Common myeloid progenitor, CD34-positive (primary cell): Measurements from ENCODE around the gene ZFYVE1.
"Not testable (repeated sequence)": the region's sequence is repeated elsewhere in the genome, so short reads cannot be mapped to it uniquely, and the experiment has no call there.

ENCODE experiments used
- CTCF ChIA-PET: fragments of 350-600 bp; sonication (Branson Sonifier 250); formaldehyde crosslinking; loops from one replicate; lab custom pipeline; 2021; ENCODE audit warnings: antibody characterized with exemption; lab: Charles Lee
- POLR2A ChIA-PET: fragments of 350-600 bp; sonication (Branson Sonifier 250); formaldehyde crosslinking; loops from one replicate; lab custom pipeline; 2021; ENCODE audit warnings: antibody characterized with exemption; lab: Charles Lee
- DNase-seq, 3 donors: peaks; one replicate each; pipeline versions ENCODE4 v3.0.0 to v3.0.0-alpha.2; 2013
- H3K27ac ChIP-seq, 2 experiments: 1 replicate in 1 of 2; 2 replicates in 1 of 2; pipeline ENCODE4 v1.7.0; 2013; ENCODE audit warnings: inconsistent platforms in 2 of 2, low read length in 2 of 2, mild to moderate bottlenecking in 2 of 2, low read depth in 1 of 2, moderate library complexity in 1 of 2; ENCODE audit not compliant: severe bottlenecking in 2 of 2, insufficient read depth in 1 of 2, poor library complexity in 1 of 2
- H3K27me3 ChIP-seq, 5 experiments: replicated peaks in 2 of 5; 1 replicate in 3 of 5; 2 replicates in 2 of 5; pipeline versions ENCODE4 v1.6.1 to v1.7.0; 2013; ENCODE audit warnings: low read length in 4 of 5, mild to moderate bottlenecking in 2 of 5, moderate library complexity in 2 of 5, inconsistent platforms in 1 of 5; ENCODE audit not compliant: insufficient read depth in 5 of 5, control insufficient read depth in 4 of 5
- H3K36me3 ChIP-seq, 4 experiments: 1 replicate in 2 of 4; 2 replicates in 2 of 4; pipeline versions ENCODE4 v1.6.1 to v1.7.0; 2013; ENCODE audit warnings: low read length in 3 of 4, control low read depth in 1 of 4, mild to moderate bottlenecking in 1 of 4; ENCODE audit not compliant: control insufficient read depth in 4 of 4, insufficient read depth in 4 of 4
- H3K4me1 ChIP-seq, 4 experiments: 1 replicate in 3 of 4; 2 replicates in 1 of 4; pipeline versions ENCODE4 v1.6.1 to v1.7.1; 2013; ENCODE audit warnings: low read length in 3 of 4, mild to moderate bottlenecking in 3 of 4, control low read depth in 1 of 4, inconsistent platforms in 1 of 4, moderate library complexity in 1 of 4; ENCODE audit not compliant: control insufficient read depth in 4 of 4, insufficient read depth in 4 of 4; ENCODE audit errors: control extremely low read depth in 1 of 4
- H3K4me3 ChIP-seq, 7 experiments: 1 replicate in 4 of 7; 2 replicates in 3 of 7; pipeline versions ENCODE4 v1.5.1 to v1.7.0; 2013; ENCODE audit warnings: mild to moderate bottlenecking in 7 of 7, low read length in 6 of 7, moderate library complexity in 6 of 7, inconsistent platforms in 2 of 7, low read depth in 2 of 7, control low read depth in 1 of 7; ENCODE audit not compliant: insufficient read depth in 4 of 7, control insufficient read depth in 1 of 7; ENCODE audit errors: extremely low read depth in 1 of 7
- H3K9me3 ChIP-seq, 5 experiments: 1 replicate in 4 of 5; 2 replicates in 1 of 5; pipeline versions ENCODE4 v1.6.1 to v1.7.1; 2013; ENCODE audit warnings: low read length in 4 of 5, mild to moderate bottlenecking in 2 of 5, inconsistent platforms in 1 of 5, low read depth in 1 of 5, moderate library complexity in 1 of 5; ENCODE audit not compliant: control insufficient read depth in 4 of 5, insufficient read depth in 2 of 5; ENCODE audit errors: control extremely low read depth in 1 of 5
- WGBS: methylation state at CpG from one replicate; pipeline ENCODE4 v1.1.5; 2013; ENCODE audit not compliant: insufficient coverage; 5-methylcytosine and 5-hydroxymethylcytosine counted together

The ZFYVE1 gene

GRCh38 chr14:72962336-72962754 lies 64.6 kb downstream of the ZFYVE1 start:
- DNase-seq, POLR2A ChIA-PET: not testable (repeated sequence)

GRCh38 chr14:72961579-72962335 lies 65.1 kb downstream of the ZFYVE1 start:
- CTCF ChIA-PET = interaction anchor here (0.9 to 2.1 kb wide), 3 partner anchors 12 to 448 kb away, joined by 3 to 9 read pairs (median 3); no protein-coding TSS in a partner anchor
- H3K4me3 ChIP-seq = no peak overlapping the region
- WGBS = 80% methylated on average over 10 of the region's 10 CpGs
- POLR2A ChIA-PET = no interaction called here
- no peak for DNase-seq
- H3K27me3 ChIP-seq = no peaks in the 10 kb centered on the region
- H3K4me1 ChIP-seq = no peaks in the 10 kb centered on the region
- no peak overlapping the region for H3K27ac ChIP-seq
- peaks cover 0 to 30% (median 23%) of the 10 kb centered on the region in 4 experiments for H3K36me3 ChIP-seq
- H3K9me3 ChIP-seq = no peaks in the 10 kb centered on the region

More at GRCh38 chr14:72962336-72962754, 64.6 kb downstream of the ZFYVE1 start:
- H3K9me3 ChIP-seq, H3K27me3 ChIP-seq, H3K27ac ChIP-seq, H3K4me1 ChIP-seq, H3K4me3 ChIP-seq: not testable (repeated sequence)
- H3K36me3 ChIP-seq = peaks cover 0 to 33% (median 22%) of the 10 kb centered on the region in 4 experiments
- CTCF ChIA-PET = interaction anchor here (0.9 to 2.1 kb wide), 3 partner anchors 13 to 449 kb away, joined by 3 to 9 read pairs (median 3); no protein-coding TSS in a partner anchor
- 92% methylated on average over 8 of the region's 10 CpGs for WGBS

GRCh38 chr14:72961016-72961415 lies 65.9 kb downstream of the ZFYVE1 start:
- H3K9me3 ChIP-seq, H3K4me1 ChIP-seq, POLR2A ChIA-PET, H3K27ac ChIP-seq, H3K27me3 ChIP-seq, H3K4me3 ChIP-seq, DNase-seq: not testable (repeated sequence)
- 100% methylated on average over 2 of the region's 4 CpGs for WGBS
- CTCF ChIA-PET = interaction anchor here (1.1 to 2.1 kb wide), 2 partner anchors 11 to 447 kb away, joined by 3 to 9 read pairs; no protein-coding TSS in a partner anchor
- peaks cover 6 to 37% (median 26%) of the 10 kb centered on the region in 4 experiments for H3K36me3 ChIP-seq

- DNase-seq = no peak
- Histone ChIP-seq H3K27ac (no peak overlapping the region), H3K27me3 (no peaks in the 10 kb centered on the region), H3K9me3 (no peaks in the 10 kb centered on the region), H3K36me3 (peaks cover 10 to 49% (median 38%) of the 10 kb centered on the region in 4 experiments), H3K4me1 (no peaks in the 10 kb centered on the region), H3K4me3 (no peak overlapping the region)
- ChIA-PET CTCF (interaction anchor here (0.9 to 3.6 kb wide), 2 partner anchors 10 to 24 kb away, joined by 4 to 17 read pairs; no protein-coding TSS in a partner anchor), POLR2A (no interaction called here)
- WGBS = 98% methylated on average over 12 of the region's 15 CpGs
Measured at GRCh38 chr14:72958548-72958947, 68.4 kb downstream of the ZFYVE1 start.

GRCh38 chr14:72957213-72957612 lies 69.7 kb downstream of the ZFYVE1 start:
- H3K27ac ChIP-seq = no peak overlapping the region
- CTCF ChIA-PET = interaction anchor here (3.6 kb wide), 1 partner anchor 9 kb away, joined by 17 read pairs; no protein-coding TSS in a partner anchor
- POLR2A ChIA-PET = no interaction called here
- H3K4me3 ChIP-seq = no peak overlapping the region
- no peak for DNase-seq
- H3K4me1 ChIP-seq = no peaks in the 10 kb centered on the region
- WGBS = 89% methylated on average over 3 of the region's 3 CpGs
- no peaks in the 10 kb centered on the region for H3K27me3 ChIP-seq
- no peaks in the 10 kb centered on the region for H3K9me3 ChIP-seq
- H3K36me3 ChIP-seq = peaks cover 11 to 49% (median 38%) of the 10 kb centered on the region in 4 experiments

- peaks cover 14 to 49% (median 39%) of the 10 kb centered on the region in 4 experiments for H3K36me3 ChIP-seq
- POLR2A ChIA-PET = not testable (repeated sequence)
Measured at GRCh38 chr14:72956741-72957140, 70.2 kb downstream of the ZFYVE1 start.

GRCh38 chr14:72952171-72952570 lies 74.7 kb downstream of the ZFYVE1 start:
- no peaks in the 10 kb centered on the region for H3K27me3 ChIP-seq
- 90% methylated on average over 3 of the region's 3 CpGs for whole genome bisulfite sequencing
- DNase-seq = no peak
- H3K27ac ChIP-seq = no peak overlapping the region
- peaks cover 17 to 34% (median 26%) of the 10 kb centered on the region in 4 experiments for H3K36me3 ChIP-seq
- H3K9me3 ChIP-seq = no peaks in the 10 kb centered on the region
- ChIA-PET POLR2A (no interaction called here), CTCF (interaction anchor here (2.2 kb wide), 1 partner anchor 439 kb away, joined by 9 read pairs; no protein-coding TSS in a partner anchor)
- H3K4me3 ChIP-seq = no peak overlapping the region
- H3K4me1 ChIP-seq = peaks cover 0 to 3% (median 0%) of the 10 kb centered on the region in 4 experiments

More at GRCh38 chr14:72956741-72957140, 70.2 kb downstream of the ZFYVE1 start:
- not testable (repeated sequence) for H3K9me3 ChIP-seq, H3K4me3 ChIP-seq, H3K27me3 ChIP-seq, H3K27ac ChIP-seq, DNase-seq, H3K4me1 ChIP-seq
- CTCF ChIA-PET = interaction anchor here (3.6 kb wide), 1 partner anchor 8 kb away, joined by 17 read pairs; no protein-coding TSS in a partner anchor
- WGBS = 50% methylated on average over 2 of the region's 9 CpGs
